H9 (cell line): ENCODE results near the gene PDXP. TPM values are rescaled to one million over a fixed set of nuclear protein-coding genes. Genes with fewer than 3 reads are reported as not detected.
A peak's percentile ranks its signal among the peaks of the same experiment; 100 is the strongest.

Experiments
- DNase-seq: peaks from one replicate; pipeline ENCODE4 v3.0.0-alpha.2; 2017
- H2AFZ ChIP-seq: one replicate; pipeline ENCODE4 v1.6.1; 2013; ENCODE audit warnings: mild to moderate bottlenecking, low read length, control low read depth, moderate library complexity
- H2AK5ac ChIP-seq: 2 replicates; pipeline ENCODE4 v1.6.1; 2013; ENCODE audit warnings: low read length, control low read depth, mixed read lengths; ENCODE audit not compliant: insufficient read length
- H2BK120ac ChIP-seq: one replicate; pipeline ENCODE4 v1.6.1; 2013; ENCODE audit warnings: low read depth, mild to moderate bottlenecking, low read length, control low read depth, inconsistent platforms; ENCODE audit not compliant: poor library complexity, severe bottlenecking
- H2BK12ac ChIP-seq: 2 replicates; pipeline ENCODE4 v1.6.1; 2013; ENCODE audit warnings: low read length, control low read depth, mixed read lengths, low read depth; ENCODE audit not compliant: insufficient read length
- H2BK15ac ChIP-seq: 2 replicates; pipeline ENCODE4 v1.6.1; 2013; ENCODE audit warnings: low read depth, low read length, control low read depth
- H2BK20ac ChIP-seq: one replicate; pipeline ENCODE4 v1.6.1; 2013; ENCODE audit warnings: low read depth, mild to moderate bottlenecking, low read length, control low read depth, inconsistent platforms; ENCODE audit not compliant: poor library complexity, severe bottlenecking
- H2BK5ac ChIP-seq: 2 replicates; pipeline ENCODE4 v1.6.1; 2013; ENCODE audit warnings: low read length, control low read depth, mixed read lengths; ENCODE audit not compliant: insufficient read length
- H3K14ac ChIP-seq: 2 replicates; pipeline ENCODE4 v1.6.1; 2013; ENCODE audit warnings: low read length, control low read depth; ENCODE audit not compliant: insufficient read depth
- H3K18ac ChIP-seq: 2 replicates; pipeline ENCODE4 v1.6.1; 2013; ENCODE audit warnings: low read depth, mild to moderate bottlenecking, mixed read lengths, low read length, control low read depth; ENCODE audit not compliant: insufficient read length
- H3K23ac ChIP-seq: 2 replicates; pipeline ENCODE4 v1.6.1; 2013; ENCODE audit warnings: low read length, control low read depth, mixed read lengths, low read depth; ENCODE audit not compliant: insufficient read length
- H3K23me2 ChIP-seq: 2 replicates; pipeline ENCODE4 v1.6.1; 2013; ENCODE audit warnings: low read depth, mild to moderate bottlenecking, mixed read lengths, low read length, control low read depth; ENCODE audit not compliant: insufficient read length, poor library complexity, severe bottlenecking
- H3K27ac ChIP-seq: 2 replicates; pipeline ENCODE4 v1.5.1; 2013; ENCODE audit warnings: low read length, control low read depth, mixed read lengths, low read depth; ENCODE audit not compliant: insufficient read length
- H3K27me3 ChIP-seq: 2 replicates; pipeline ENCODE4 v1.6.1; 2013; ENCODE audit warnings: low read length, control low read depth, inconsistent platforms; ENCODE audit not compliant: insufficient read depth
- H3K4ac ChIP-seq: 2 replicates; pipeline ENCODE4 v1.6.1; 2013; ENCODE audit warnings: low read depth, mild to moderate bottlenecking, control low read depth, inconsistent platforms, low read length, moderate library complexity
- H3K4me1 ChIP-seq: 2 replicates; pipeline ENCODE4 v1.6.1; 2013; ENCODE audit warnings: low read length, control low read depth, inconsistent platforms; ENCODE audit not compliant: insufficient read depth
- H3K4me2 ChIP-seq: 2 replicates; pipeline ENCODE4 v1.6.1; 2013; ENCODE audit warnings: low read length, control low read depth, mixed read lengths; ENCODE audit not compliant: insufficient read length, insufficient read depth
- H3K56ac ChIP-seq: 2 replicates; pipeline ENCODE4 v1.6.1; 2013; ENCODE audit warnings: low read depth, mild to moderate bottlenecking, mixed read lengths, low read length, control low read depth; ENCODE audit not compliant: insufficient read length
- H3K79me1 ChIP-seq: 2 replicates; pipeline ENCODE4 v1.6.1; 2013; ENCODE audit warnings: low read depth, mild to moderate bottlenecking, moderate library complexity, low read length, control low read depth, inconsistent platforms; ENCODE audit not compliant: insufficient read depth, poor library complexity, severe bottlenecking
- H3K79me2 ChIP-seq: 2 replicates; pipeline ENCODE4 v1.6.1; 2013; ENCODE audit warnings: low read length, control low read depth, inconsistent platforms; ENCODE audit not compliant: insufficient read depth
- H3K9ac ChIP-seq: 2 replicates; pipeline ENCODE4 v1.6.1; 2013; ENCODE audit warnings: low read length, control low read depth, mixed read lengths; ENCODE audit not compliant: insufficient read length; ENCODE audit errors: extremely low read depth
- H3K9me3 ChIP-seq: one replicate; pipeline ENCODE4 v1.6.1; 2013; ENCODE audit warnings: low read depth, low read length, inconsistent platforms; ENCODE audit not compliant: control insufficient read depth
- H3T11ph ChIP-seq: one replicate; pipeline ENCODE4 v1.6.1; 2013; ENCODE audit warnings: mild to moderate bottlenecking, low read length, control low read depth, inconsistent platforms
- H4K20me1 ChIP-seq: one replicate; pipeline ENCODE4 v1.6.1; 2013; ENCODE audit not compliant: control insufficient read depth, insufficient read length, insufficient read depth
- H4K5ac ChIP-seq: 2 replicates; pipeline ENCODE4 v1.6.1; 2013; ENCODE audit warnings: low read depth, mild to moderate bottlenecking, mixed read lengths, low read length, control low read depth; ENCODE audit not compliant: insufficient read length
- H4K8ac ChIP-seq: replicated peaks from 2 replicates; pipeline ENCODE4 v1.6.1; 2013; ENCODE audit warnings: low read length, control low read depth, mixed read lengths, low read depth; ENCODE audit not compliant: insufficient read length
- H4K91ac ChIP-seq: 2 replicates; pipeline ENCODE4 v1.6.1; 2013; ENCODE audit warnings: low read depth, mild to moderate bottlenecking, moderate library complexity, mixed read lengths, low read length, control low read depth; ENCODE audit not compliant: insufficient read length
- H3K27ac Mint-ChIP-seq, 3 experiments: 2 replicates in 2 of 3; 3 replicates in 1 of 3; pipeline ENCODE4 v1.8.0; 2020 to 2021; ENCODE audit warnings: mixed read lengths in 3 of 3, mild to moderate bottlenecking in 1 of 3, moderate library complexity in 1 of 3
- H3K27me3 Mint-ChIP-seq: 2 replicates; pipeline ENCODE4 v1.8.0; 2021; ENCODE audit warnings: low read depth, mild to moderate bottlenecking, moderate library complexity, mixed read lengths
- H3K36me3 Mint-ChIP-seq, 3 experiments: 2 replicates in 2 of 3; 3 replicates in 1 of 3; pipeline ENCODE4 v1.8.0; 2020 to 2021; ENCODE audit warnings: low read depth in 3 of 3, mixed read lengths in 3 of 3; ENCODE audit not compliant: insufficient read depth in 1 of 3
- H3K4me1 Mint-ChIP-seq, 2 experiments: 2 replicates each; pipeline ENCODE4 v1.8.0; 2020; ENCODE audit warnings: mixed read lengths in 2 of 2
- H3K4me3 Mint-ChIP-seq, 2 experiments: 2 replicates in 1 of 2; 3 replicates in 1 of 2; pipeline ENCODE4 v1.8.0; 2020 to 2021; ENCODE audit warnings: mild to moderate bottlenecking in 2 of 2, mixed read lengths in 2 of 2, moderate library complexity in 1 of 2
- H3K9me3 Mint-ChIP-seq, 2 experiments: 2 replicates in 1 of 2; 3 replicates in 1 of 2; pipeline ENCODE4 v1.8.0; 2020; ENCODE audit warnings: mild to moderate bottlenecking in 2 of 2, mixed read lengths in 2 of 2, moderate library complexity in 1 of 2
- CTCF ChIP-seq: fragments of 200-600 bp; sonication (generic); conservative IDR thresholded peaks from 3 replicates; pipeline ENCODE4 v1.8.0; 2021; ENCODE audit warnings: antibody characterized with exemption, mild to moderate bottlenecking
- WGBS: extraction: QIAGEN DNeasy Blood & Tissue Kit; methylation state at CpG from one replicate; pipeline ENCODE4 v1.1.7; 2013; ENCODE audit warnings: missing lambda C conversion rate, low lambda C conversion rate, mixed read lengths; ENCODE audit not compliant: insufficient read length; ENCODE audit errors: extremely low coverage; 5-methylcytosine and 5-hydroxymethylcytosine counted together
- total RNA-seq: library from RNA; stranded (reverse); gene quantifications from 2 replicates; pipeline ENCODE4 v1.2.1, GENCODE V29; 2021

The PDXP gene
- total RNA-seq, 1 experiment from 2014 or later: 41.0 TPM

GRCh38 chr22:37674951-37675929 is 16.7 kb downstream of the PDXP start, which contains the start of gene LGALS1:
LGALS1 (plus strand) TSS chr22:37675636; CDS start chr22:37675703, 67 bp downstream.
- H3K27me3 ChIP-seq: no peaks in the 10 kb centered on the region
- peak; percentile 86 for DNase-seq
- H2BK15ac ChIP-seq: no peak within 1 kb of the TSS
- H3K79me2 ChIP-seq: no peaks in the 10 kb centered on the region
- no peak within 1 kb of the TSS for H3K56ac ChIP-seq
- H3K9me3 ChIP-seq: no peaks in the 10 kb centered on the region
- no peak within 1 kb of the TSS for H3K4ac ChIP-seq
- no peaks in the 10 kb centered on the region for H3K79me1 ChIP-seq
- H3K18ac ChIP-seq: peak within 1 kb of the TSS; percentile 25
- WGBS: no CpG with 5 or more reads among the region's 34 CpGs
- Mint-ChIP-seq H3K36me3 (no peaks in the 10 kb centered on the region; a peak in 1 of 7 replicates), H3K4me1 (peaks cover 5 to 25% of the 10 kb centered on the region in 2 experiments), H3K4me3 (peak within 1 kb of the TSS; percentile 60 to 73), H3K27me3 (peaks cover 7% of the 10 kb centered on the region), H3K9me3 (no peaks in the 10 kb centered on the region), H3K27ac (peak within 1 kb of the TSS in 1 of 3 experiments; percentile 25; a peak in 1 of 7 replicates)
- no peak within 1 kb of the TSS for H2AFZ ChIP-seq
- no peak within 1 kb of the TSS for H2BK12ac ChIP-seq
- H2BK120ac ChIP-seq: no peak within 1 kb of the TSS
- no peak within 1 kb of the TSS for H4K8ac ChIP-seq
- H3K9ac ChIP-seq: no peak within 1 kb of the TSS
- no peak within 1 kb of the TSS for H3K23ac ChIP-seq
- H2AK5ac ChIP-seq: no peak within 1 kb of the TSS
- H3K14ac ChIP-seq: no peak within 1 kb of the TSS
- H2BK5ac ChIP-seq: no peak within 1 kb of the TSS
- peaks cover 3% of the 10 kb centered on the region for H3K23me2 ChIP-seq
- no peak within 1 kb of the TSS for H2BK20ac ChIP-seq
- H4K5ac ChIP-seq: no peak within 1 kb of the TSS
- H3T11ph ChIP-seq: no peak within 1 kb of the TSS
- H3K4me1 ChIP-seq: no peaks in the 10 kb centered on the region
- no peak within 1 kb of the TSS for H3K27ac ChIP-seq
- no peak within 1 kb of the TSS for H4K91ac ChIP-seq
- TF ChIP-seq CTCF: no peak
- H3K4me2 ChIP-seq: peak within 1 kb of the TSS; percentile 76
- H4K20me1 ChIP-seq: no peaks in the 10 kb centered on the region
